MM.1S (cell line): ENCODE results near the gene NCOA3.

Experiments used
- CTCF ChIP-seq: fragments of 300-600 bp; sonication (generic); IDR thresholded peaks from 2 replicates; pipeline ENCODE4 v1.5.1; 2016; ENCODE audit warnings: antibody characterized with exemption, low read length, mixed read lengths
- EZH2 ChIP-seq: fragments of 300-600 bp; sonication (generic); optimal IDR thresholded peaks from 2 replicates; pipeline ENCODE3; 2017; ENCODE audit warnings: low read depth, mild to moderate bottlenecking, antibody characterized with exemption, low read length, mixed read lengths

GRCh38 chr20:47597090-47597489 is 95.4 kb downstream of the NCOA3 start:
- TF ChIP-seq EZH2 = no peak
- no peak for TF ChIP-seq CTCF
